IMR-90 (cell line): ENCODE data around the gene TTLL12. TPM values are rescaled to one million over a fixed set of nuclear protein-coding genes. Genes with fewer than 3 reads are reported as not detected.

Source experiments
- ATAC-seq: fragments of 200-7000 bp; cut with Tn5 transposase; 2 replicates; pipeline ENCODE4 v1.9.1; 2020; ENCODE audit warnings: low read depth, mild to moderate bottlenecking, moderate library complexity
- BruUV-seq: library from RNA; stranded (reverse); fragments of 400-500 nt; replicated peaks from 2 replicates; lab custom pipeline; 2021; lab: Mats Ljungman, UMichigan
- CTCF ChIA-PET: fragments of 300-600 bp; formaldehyde crosslinking; extraction: SDS; loops from one replicate; lab custom pipeline; 2021; ENCODE audit warnings: antibody characterized with exemption; lab: Yijun Ruan, JAX
- POLR2A ChIA-PET: fragments of 300-600 bp; sonication (Branson Sonifier 250); formaldehyde crosslinking; loops from one replicate; lab custom pipeline; 2022; ENCODE audit warnings: antibody characterized with exemption; ENCODE audit not compliant: unreplicated experiment; lab: Charles Lee
- DNase-seq: peaks from one replicate; pipeline ENCODE4 v3.0.0; 2013
- H2AFZ ChIP-seq: replicated peaks from 2 replicates; pipeline ENCODE3; 2013; ENCODE audit warnings: low read length, mild to moderate bottlenecking; ENCODE audit not compliant: poor library complexity
- H2AK5ac ChIP-seq: 2 replicates; pipeline ENCODE4 v1.6.1; 2013; ENCODE audit warnings: low read depth, low read length, inconsistent platforms
- H2AK9ac ChIP-seq: replicated peaks from 2 replicates; pipeline ENCODE3; 2013; ENCODE audit warnings: mild to moderate bottlenecking, low read depth, low read length, moderate library complexity; ENCODE audit not compliant: poor library complexity
- H2BK120ac ChIP-seq: 2 replicates; pipeline ENCODE4 v1.6.1; 2013; ENCODE audit warnings: low read depth, low read length, inconsistent platforms
- H2BK15ac ChIP-seq: 3 replicates; pipeline ENCODE4 v1.6.1; 2013; ENCODE audit warnings: low read depth, low read length, inconsistent platforms
- H2BK20ac ChIP-seq: 2 replicates; pipeline ENCODE4 v1.6.1; 2013; ENCODE audit warnings: low read depth, mild to moderate bottlenecking, inconsistent platforms, low read length, moderate library complexity
- H2BK5ac ChIP-seq: 2 replicates; pipeline ENCODE4 v1.6.1; 2013; ENCODE audit warnings: mild to moderate bottlenecking, low read depth, low read length, inconsistent platforms; ENCODE audit not compliant: poor library complexity, severe bottlenecking
- H3K14ac ChIP-seq: replicated peaks from 2 replicates; pipeline ENCODE4 v1.6.1; 2013; ENCODE audit warnings: low read depth, low read length, inconsistent platforms
- H3K18ac ChIP-seq: 2 replicates; pipeline ENCODE4 v1.6.1; 2013; ENCODE audit warnings: low read depth, low read length, control low read depth
- H3K23ac ChIP-seq: 2 replicates; pipeline ENCODE4 v1.6.1; 2013; ENCODE audit warnings: low read depth, low read length, inconsistent platforms
- H3K27ac ChIP-seq: 2 replicates; pipeline ENCODE4 v1.5.1; 2013; ENCODE audit warnings: mild to moderate bottlenecking, control low read depth, low read length; ENCODE audit not compliant: insufficient read depth
- H3K27me3 ChIP-seq: 2 replicates; pipeline ENCODE4 v1.6.1; 2013; ENCODE audit warnings: low read length; ENCODE audit not compliant: control insufficient read depth, insufficient read depth
- H3K36me3 ChIP-seq: 2 replicates; pipeline ENCODE4 v1.6.1; 2013; ENCODE audit warnings: low read length, mixed read lengths; ENCODE audit not compliant: control insufficient read depth, insufficient read depth
- H3K4ac ChIP-seq: 2 replicates; pipeline ENCODE4 v1.6.1; 2013; ENCODE audit warnings: low read depth, low read length, inconsistent platforms
- H3K4me1 ChIP-seq: 2 replicates; pipeline ENCODE4 v1.6.1; 2013; ENCODE audit warnings: low read length, mixed read lengths; ENCODE audit not compliant: control insufficient read depth, insufficient read depth
- H3K4me2 ChIP-seq: 2 replicates; pipeline ENCODE4 v1.6.1; 2013; ENCODE audit warnings: low read depth, mild to moderate bottlenecking, control low read depth, low read length, moderate library complexity
- H3K4me3 ChIP-seq: 2 replicates; pipeline ENCODE4 v1.5.1; 2013; ENCODE audit warnings: low read depth, mild to moderate bottlenecking, control low read depth, low read length, moderate library complexity; ENCODE audit not compliant: insufficient read depth
- H3K56ac ChIP-seq: 2 replicates; pipeline ENCODE4 v1.6.1; 2013; ENCODE audit warnings: low read length, inconsistent platforms; ENCODE audit not compliant: insufficient read depth; ENCODE audit errors: extremely low read depth
- H3K79me1 ChIP-seq, 2 experiments: 2 replicates each; pipeline ENCODE4 v1.6.1; 2013; ENCODE audit warnings: low read length in 2 of 2, inconsistent platforms in 1 of 2, low read depth in 1 of 2
- H3K9ac ChIP-seq: 2 replicates; pipeline ENCODE4 v1.6.1; 2013; ENCODE audit warnings: low read depth, low read length, control low read depth
- H3K9me1 ChIP-seq: 2 replicates; pipeline ENCODE4 v1.6.1; 2013; ENCODE audit warnings: low read length, inconsistent platforms; ENCODE audit not compliant: insufficient read depth
- H3K9me3 ChIP-seq: 2 replicates; pipeline ENCODE4 v1.6.1; 2013; ENCODE audit warnings: low read length; ENCODE audit not compliant: control insufficient read depth, insufficient read depth
- H4K20me1 ChIP-seq: 2 replicates; pipeline ENCODE4 v1.6.1; 2013; ENCODE audit warnings: low read length, inconsistent platforms; ENCODE audit not compliant: insufficient read depth
- H4K5ac ChIP-seq: 2 replicates; pipeline ENCODE4 v1.6.1; 2013; ENCODE audit warnings: mild to moderate bottlenecking, low read depth, low read length, control low read depth
- H4K8ac ChIP-seq, 2 experiments: 2 replicates each; pipeline ENCODE4 v1.6.1; 2013; ENCODE audit warnings: low read depth in 2 of 2, low read length in 2 of 2, control low read depth in 1 of 2, inconsistent platforms in 1 of 2
- H4K91ac ChIP-seq: 2 replicates; pipeline ENCODE4 v1.6.1; 2013; ENCODE audit warnings: low read depth, low read length, inconsistent platforms; ENCODE audit not compliant: insufficient read depth
- BHLHE40 ChIP-seq: fragments of 150-350 bp; IDR thresholded peaks from 2 replicates; pipeline ENCODE4 v1.6.1; 2016; ENCODE audit warnings: mild to moderate bottlenecking, low read depth, low read length
- CEBPB ChIP-seq: IDR thresholded peaks from 2 replicates; pipeline ENCODE4 v1.6.1; 2012; ENCODE audit warnings: low read depth, low read length, improper control_type of control experiment
- CHD1 ChIP-seq: IDR thresholded peaks from 2 replicates; pipeline ENCODE4 v1.6.1; 2012; ENCODE audit warnings: low read depth, low read length, improper control_type of control experiment
- CTCF ChIP-seq: conservative IDR thresholded peaks from 2 replicates; pipeline ENCODE4 v1.5.1; 2012; ENCODE audit warnings: mild to moderate bottlenecking, low read depth, low read length, improper control_type of control experiment
- ELK1 ChIP-seq: fragments of 150-350 bp; IDR thresholded peaks from 2 replicates; pipeline ENCODE4 v1.6.1; 2016; ENCODE audit warnings: low read depth, mild to moderate bottlenecking, low read length, moderate library complexity, borderline replicate concordance
- FOS ChIP-seq: fragments of 150-350 bp; IDR thresholded peaks from 2 replicates; pipeline ENCODE4 v1.6.1; 2016; ENCODE audit warnings: low read depth, low read length
- MAFK ChIP-seq: IDR thresholded peaks from 2 replicates; pipeline ENCODE4 v1.6.1; 2012; ENCODE audit warnings: low read depth, low read length, improper control_type of control experiment
- MAZ ChIP-seq: IDR thresholded peaks from 2 replicates; pipeline ENCODE4 v1.6.1; 2012; ENCODE audit warnings: low read depth, mild to moderate bottlenecking, low read length, improper control_type of control experiment, moderate library complexity, borderline replicate concordance
- MXI1 ChIP-seq: IDR thresholded peaks from 2 replicates; pipeline ENCODE4 v1.6.1; 2012; ENCODE audit warnings: low read depth, mild to moderate bottlenecking, low read length, moderate library complexity, borderline replicate concordance
- NFE2L2 ChIP-seq: fragments of 150-350 bp; IDR thresholded peaks from 2 replicates; pipeline ENCODE4 v1.6.1; 2016; ENCODE audit warnings: low read depth, mild to moderate bottlenecking, low read length
- POLR2A ChIP-seq: IDR thresholded peaks from 2 replicates; pipeline ENCODE4 v1.6.1; 2012; ENCODE audit warnings: mild to moderate bottlenecking, low read depth, low read length
- RAD21 ChIP-seq: IDR thresholded peaks from 2 replicates; pipeline ENCODE4 v1.6.1; 2012; ENCODE audit warnings: low read length, improper control_type of control experiment
- RCOR1 ChIP-seq: IDR thresholded peaks from 2 replicates; pipeline ENCODE4 v1.6.1; 2012; ENCODE audit warnings: mild to moderate bottlenecking, low read length, improper control_type of control experiment; ENCODE audit not compliant: insufficient replicate concordance
- RFX5 ChIP-seq: IDR thresholded peaks from 2 replicates; pipeline ENCODE4 v1.8.0; 2012; ENCODE audit warnings: low read depth, mild to moderate bottlenecking, low read length, moderate library complexity
- SMC3 ChIP-seq: fragments of 150-350 bp; IDR thresholded peaks from 2 replicates; pipeline ENCODE4 v1.6.1; 2016; ENCODE audit warnings: low read depth, mild to moderate bottlenecking, antibody characterized with exemption, low read length, moderate library complexity
- USF2 ChIP-seq: fragments of 150-350 bp; IDR thresholded peaks from 2 replicates; pipeline ENCODE4 v1.6.1; 2017; ENCODE audit warnings: mild to moderate bottlenecking, antibody characterized with exemption, low read length, low read depth
- WGBS, 2 experiments: methylation state at CpG; one replicate each; pipeline versions ENCODE4 v1.1.5 to v1.1.7; 2013; ENCODE audit warnings: missing lambda C conversion rate in 2 of 2; ENCODE audit not compliant: insufficient read length in 1 of 2; ENCODE audit errors: extremely low coverage in 2 of 2; 5-methylcytosine and 5-hydroxymethylcytosine counted together
- dilution Hi-C: fragments of 300-500 bp; cut with HindIII; formaldehyde crosslinking; loops from one replicate; pipeline ENCODE4 v1.14.3; 2018; ENCODE audit warnings: low sequenced_read_pairs; ENCODE audit not compliant: unreplicated experiment
- in situ Hi-C: fragments of 300-500 bp; cut with MboI; formaldehyde crosslinking; loops from 3 replicates; pipeline ENCODE4 v1.14.3; 2019; ENCODE audit warnings: low sequenced_read_pairs, inconsistent platforms, mixed read lengths
- intact Hi-C: fragments of 100-400 bp; cut with micrococcal nuclease; formaldehyde crosslinking; loops from 2 replicates; pipeline ENCODE4 v1.10.0; 2022
- polyA plus RNA-seq, 3 experiments: library from polyadenylated mRNA; depleted of rRNA; stranded (reverse); fragments of >200 nt; gene quantifications; 2 replicates each; pipeline ENCODE4 v1.2.3, GENCODE V29; 2012; ENCODE audit warnings: low replicate concordance in 1 of 3
- total RNA-seq: library from RNA; depleted of rRNA; stranded (reverse); fragments of >200 nt; gene quantifications from 2 replicates; pipeline ENCODE4 v1.2.3, GENCODE V29; 2012

The TTLL12 gene
- total and polyA plus RNA-seq, 2 of the 4 experiments (the other 2 are of a cell fraction): 20.9 to 30.1 TPM

- Histone ChIP-seq H4K91ac (no peak overlapping the region), H4K5ac (no peak overlapping the region), H2AK5ac (no peak overlapping the region), H3K4me1 (no peaks in the 10 kb centered on the region), H3K9ac (no peak overlapping the region), H3K4me2 (no peak overlapping the region), H3K27ac (no peak overlapping the region), H3K56ac (no peak overlapping the region), H4K20me1 (no peaks in the 10 kb centered on the region), H3K4me3 (no peak overlapping the region), H2AK9ac (no peak overlapping the region), H3K4ac (no peak overlapping the region), H3K9me3 (no peaks in the 10 kb centered on the region), H2BK5ac (no peak overlapping the region), H3K14ac (no peak overlapping the region), H2BK20ac (no peak overlapping the region), H3K23ac (no peak overlapping the region), H3K27me3 (peaks cover 22% of the 10 kb centered on the region), H4K8ac (no peak overlapping the region), H3K36me3 (no peaks in the 10 kb centered on the region), H3K18ac (no peak overlapping the region), H2AFZ (no peak overlapping the region), H3K79me1 (no peaks in the 10 kb centered on the region), H3K9me1 (no peaks in the 10 kb centered on the region), H2BK120ac (no peak overlapping the region), H2BK15ac (no peak overlapping the region)
- BruUV-seq: no TSS peak
- ATAC-seq: no peak
- dilution Hi-C loops: no loop called here
- TF ChIP-seq RCOR1 (no peak), MAFK (no peak), CTCF (no peak), CHD1 (no peak), MXI1 (no peak), POLR2A (no peak), ELK1 (no peak), SMC3 (no peak), BHLHE40 (no peak), FOS (no peak), USF2 (no peak), MAZ (no peak), NFE2L2 (no peak), RFX5 (no peak), RAD21 (no peak), CEBPB (no peak)
- ChIA-PET POLR2A (no interaction called here), CTCF (no interaction called here)
- 83% methylated on average over 1 of the region's 22 CpGs; no CpG with 5 or more reads in 1 of the 2 experiments for WGBS, 2 experiments
- in situ Hi-C loops: no loop called here
- DNase-seq: no peak
- intact Hi-C loops: no loop called here
Measured at GRCh38 chr22:43220625-43221380, 33.9 kb upstream of the TTLL12 start.
